Measurements from ENCODE around the gene BRIP1. TPM values are rescaled to one million over a fixed set of nuclear protein-coding genes. Genes with fewer than 3 reads are reported as not detected.

Gene BRIP1
- total and polyA plus RNA-seq, 10 donors = 0.41 to 3.7 (median 1.5) TPM

DNA sequence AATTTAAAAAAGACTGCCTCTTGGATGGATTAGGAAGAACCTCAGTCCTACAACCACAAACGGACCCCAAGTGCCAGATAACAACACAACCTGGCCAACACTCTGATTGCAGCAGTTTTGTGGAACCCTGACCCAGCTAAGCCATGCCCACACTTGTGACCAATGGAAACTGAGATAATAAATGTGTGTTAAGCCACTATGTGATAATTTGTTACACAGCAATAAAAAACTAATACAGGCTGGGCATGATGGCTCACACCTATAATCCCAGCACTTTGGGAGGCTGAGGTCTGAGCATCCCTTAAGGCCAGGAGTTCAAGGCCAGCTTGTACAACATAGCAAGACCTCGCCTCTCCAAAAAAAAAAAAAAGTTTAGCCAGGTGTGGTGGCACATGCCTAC, 127.5 kb downstream of the BRIP1 start:
- Histone ChIP-seq H3K4me3 (no peak overlapping the region), H3K27ac (no peak overlapping the region), H3K27me3 (replicated peaks in 1 of 7) (no peaks in the 10 kb centered on the region), H3K36me3 (peaks cover 0 to 3% (median 0%) of the 10 kb centered on the region in 6 donors), H3K4me1 (no peaks in the 10 kb centered on the region), H3K9me3 (peaks cover 0 to 21% (median 17%) of the 10 kb centered on the region in 8 donors)
- no peak for DNase-seq
- TF ChIP-seq POLR2AphosphoS5 (IDR thresholded peaks at IDR 0.05) = no peak
- TF ChIP-seq, protein P1, sequence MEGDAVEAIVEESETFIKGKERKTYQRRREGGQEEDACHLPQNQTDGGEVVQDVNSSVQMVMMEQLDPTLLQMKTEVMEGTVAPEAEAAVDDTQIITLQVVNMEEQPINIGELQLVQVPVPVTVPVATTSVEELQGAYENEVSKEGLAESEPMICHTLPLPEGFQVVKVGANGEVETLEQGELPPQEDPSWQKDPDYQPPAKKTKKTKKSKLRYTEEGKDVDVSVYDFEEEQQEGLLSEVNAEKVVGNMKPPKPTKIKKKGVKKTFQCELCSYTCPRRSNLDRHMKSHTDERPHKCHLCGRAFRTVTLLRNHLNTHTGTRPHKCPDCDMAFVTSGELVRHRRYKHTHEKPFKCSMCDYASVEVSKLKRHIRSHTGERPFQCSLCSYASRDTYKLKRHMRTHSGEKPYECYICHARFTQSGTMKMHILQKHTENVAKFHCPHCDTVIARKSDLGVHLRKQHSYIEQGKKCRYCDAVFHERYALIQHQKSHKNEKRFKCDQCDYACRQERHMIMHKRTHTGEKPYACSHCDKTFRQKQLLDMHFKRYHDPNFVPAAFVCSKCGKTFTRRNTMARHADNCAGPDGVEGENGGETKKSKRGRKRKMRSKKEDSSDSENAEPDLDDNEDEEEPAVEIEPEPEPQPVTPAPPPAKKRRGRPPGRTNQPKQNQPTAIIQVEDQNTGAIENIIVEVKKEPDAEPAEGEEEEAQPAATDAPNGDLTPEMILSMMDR (IDR thresholded peaks at IDR 0.05 in 8 of 11, conservative IDR thresholded peaks at IDR 0.05 in 3 of 11) = no peak
- TF ChIP-seq POLR2A (IDR thresholded peaks at IDR 0.05) = no peak
- intact Hi-C loops (cut with DNase I; ENCODE audit: low total_unique reads) = no loop called here
- 96 to 99% (median 97%) methylated on average over 2 of the region's 2 CpGs for WGBS, 5 donors

DNA sequence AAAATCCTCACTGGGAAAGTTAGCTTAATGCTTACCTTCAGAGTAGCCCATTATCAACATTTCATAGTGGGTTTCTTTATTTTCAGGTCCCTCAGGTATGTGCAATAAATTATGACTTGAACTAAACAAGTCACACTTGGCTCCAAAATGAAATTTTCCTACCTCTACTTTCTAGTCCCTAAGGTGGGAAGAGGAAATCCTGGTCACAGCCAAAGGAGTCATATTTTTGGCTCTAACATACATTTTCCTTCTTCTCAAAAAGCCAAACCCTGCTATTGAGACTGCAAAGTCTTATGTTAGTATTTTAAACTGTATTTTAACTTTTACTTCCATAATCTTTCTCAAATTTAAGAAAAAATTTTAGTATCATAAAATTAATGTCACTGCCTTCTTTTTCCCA, 128.9 kb downstream of the BRIP1 start:
- intact Hi-C loops (cut with DNase I; ENCODE audit: low total_unique reads) = no loop called here
- H3K9me3 ChIP-seq = peaks cover 0 to 21% (median 15%) of the 10 kb centered on the region in 8 donors
- no peaks in the 10 kb centered on the region for H3K36me3 ChIP-seq
- no peak overlapping the region for H3K27ac ChIP-seq
- DNase-seq = no peak
- H3K27me3 ChIP-seq (replicated peaks in 1 of 7) = no peaks in the 10 kb centered on the region
- no peaks in the 10 kb centered on the region for H3K4me1 ChIP-seq
- H3K4me3 ChIP-seq = no peak overlapping the region
- TF ChIP-seq POLR2A (IDR thresholded peaks at IDR 0.05) = no peak
- no peak for TF ChIP-seq POLR2AphosphoS5 (IDR thresholded peaks at IDR 0.05)
- TF ChIP-seq, protein P1 (IDR thresholded peaks at IDR 0.05 in 8 of 11, conservative IDR thresholded peaks at IDR 0.05 in 3 of 11) = no peak

DNA sequence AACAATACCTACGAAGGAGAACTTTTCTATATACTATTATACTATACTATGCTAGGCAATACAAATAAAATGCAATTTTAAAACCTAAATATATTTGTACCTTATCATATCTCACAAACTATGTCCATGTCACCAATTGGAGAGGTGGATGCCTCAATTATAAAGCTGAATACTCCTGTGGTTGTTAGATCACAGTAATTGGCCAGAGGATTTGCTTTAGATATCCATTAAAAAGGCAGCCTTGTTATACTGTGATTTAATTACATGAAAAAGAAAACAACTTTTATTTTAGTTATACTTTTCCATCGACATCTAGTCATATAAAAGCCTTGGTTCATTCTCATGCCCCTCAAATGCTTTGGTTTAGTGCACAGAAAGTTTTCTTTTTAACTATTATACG, 129.3 kb downstream of the BRIP1 start:
- H3K36me3 ChIP-seq = no peaks in the 10 kb centered on the region
- TF ChIP-seq POLR2AphosphoS5 (IDR thresholded peaks at IDR 0.05) = no peak
- TF ChIP-seq, protein P1 (IDR thresholded peaks at IDR 0.05 in 8 of 11, conservative IDR thresholded peaks at IDR 0.05 in 3 of 11) = no peak
- no peak for TF ChIP-seq POLR2A (IDR thresholded peaks at IDR 0.05)
- peaks cover 0 to 21% (median 15%) of the 10 kb centered on the region in 8 donors for H3K9me3 ChIP-seq
- intact Hi-C loops (cut with DNase I; ENCODE audit: low total_unique reads) = no loop called here
- DNase-seq = no peak
- 92 to 97% (median 96%) methylated on average over 3 of the region's 3 CpGs for WGBS, 5 donors
- H3K27ac ChIP-seq = no peak overlapping the region
- no peak overlapping the region for H3K4me3 ChIP-seq
- H3K4me1 ChIP-seq = no peaks in the 10 kb centered on the region
- no peaks in the 10 kb centered on the region for H3K27me3 ChIP-seq (replicated peaks in 1 of 7)

DNA sequence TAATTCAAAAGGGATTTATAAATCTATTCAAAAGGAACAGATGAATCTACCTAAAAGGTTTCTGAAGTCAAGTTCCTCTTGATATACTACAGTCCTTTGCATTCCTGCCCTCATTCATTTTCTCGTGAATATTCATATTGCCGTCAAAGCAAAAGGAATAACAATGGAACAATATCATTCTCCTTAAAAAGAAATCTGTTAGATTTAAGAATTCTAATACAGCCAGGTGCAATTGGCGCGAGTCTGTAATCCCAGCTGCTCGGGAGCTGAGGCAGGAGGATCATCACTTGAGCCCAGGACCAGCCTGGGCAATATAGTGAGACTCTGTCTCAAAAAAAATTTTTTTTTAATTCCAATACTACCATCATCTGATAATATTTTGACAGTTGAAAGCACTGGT, 130.3 kb downstream of the BRIP1 start:
- Histone ChIP-seq H3K36me3 (no peaks in the 10 kb centered on the region), H3K9me3 (peaks cover 0 to 16% (median 14%) of the 10 kb centered on the region in 8 donors), H3K4me3 (no peak overlapping the region), H3K4me1 (no peaks in the 10 kb centered on the region), H3K27me3 (replicated peaks in 1 of 7) (no peaks in the 10 kb centered on the region), H3K27ac (no peak overlapping the region)
- 97 to 99% (median 98%) methylated on average over 5 of the region's 5 CpGs for WGBS, 5 donors
- intact Hi-C loops (cut with DNase I; ENCODE audit: low total_unique reads) = no loop called here
- TF ChIP-seq, protein P1 (IDR thresholded peaks at IDR 0.05 in 8 of 11, conservative IDR thresholded peaks at IDR 0.05 in 3 of 11) = no peak
- no peak for TF ChIP-seq POLR2A (IDR thresholded peaks at IDR 0.05)
- TF ChIP-seq POLR2AphosphoS5 (IDR thresholded peaks at IDR 0.05) = no peak
- no peak for DNase-seq
